ENCODE data around the gene CKS1B. TPM values are rescaled to one million over a fixed set of nuclear protein-coding genes. Genes with fewer than 3 reads are reported as not detected.
A peak's percentile ranks its signal among the peaks of the same experiment; 100 is the strongest.

CKS1B gene
- total and polyA plus RNA-seq, 4 donors: 32.4 to 57.9 (median 44.4) TPM

- peak overlapping the region in 2 of 3 donors; percentile 10 to 87 for H3K4me3 ChIP-seq (ENCODE audit: low read depth in 1 of 3, low read length in 3 of 3)
- H3K4me1 ChIP-seq (ENCODE audit: control insufficient read depth in 4 of 4, insufficient read depth in 4 of 4, low read length in 3 of 4): peaks cover 13 to 44% (median 31%) of the 10 kb centered on the region in 4 donors
- peak overlapping the region; percentile 43 to 92 for H3K9ac ChIP-seq (ENCODE audit: low read depth in 1 of 2, low read length in 2 of 2)
- H3K9me3 ChIP-seq (ENCODE audit: control insufficient read depth in 4 of 4, low read length in 3 of 4): no peaks in the 10 kb centered on the region
- H3K27me3 ChIP-seq (ENCODE audit: control insufficient read depth in 4 of 4, insufficient read depth in 4 of 4, low read length in 3 of 4): no peaks in the 10 kb centered on the region
- DNase-seq (ENCODE audit: low spot score): no peak
- WGBS: 56% methylated on average over 3 of the region's 3 CpGs
- TF ChIP-seq HNF4G (IDR thresholded peaks at IDR 0.05) (no peak), JUND (IDR thresholded peaks at IDR 0.05) (no peak), NR2F2 (IDR thresholded peaks at IDR 0.05) (no peak), FOXA1 (IDR thresholded peaks at IDR 0.05) (no peak), CTCF (IDR thresholded peaks at IDR 0.05; ENCODE audit: low read depth, low read length, missing input control) (no peak), ZBTB33 (IDR thresholded peaks at IDR 0.05) (no peak), ATF3 (IDR thresholded peaks at IDR 0.05) (no peak), MAX (IDR thresholded peaks at IDR 0.05) (no peak), HNF4A (conservative IDR thresholded peaks at IDR 0.05) (no peak), EGR1 (IDR thresholded peaks at IDR 0.05; ENCODE audit: low read depth in 2 of 2) (no peak), GABPA (IDR thresholded peaks at IDR 0.05 in 1 of 2, conservative IDR thresholded peaks at IDR 0.05 in 1 of 2) (no peak), RXRA (IDR thresholded peaks at IDR 0.05) (no peak), TAF1 (conservative IDR thresholded peaks at IDR 0.05) (no peak), SP1 (IDR thresholded peaks at IDR 0.05) (no peak)
- H3K36me3 ChIP-seq (ENCODE audit: control insufficient read depth in 4 of 4, insufficient read depth in 3 of 4, low read depth in 1 of 4, low read length in 3 of 4): peaks cover 4 to 13% (median 9%) of the 10 kb centered on the region in 4 donors
- H3K27ac ChIP-seq (ENCODE audit: low read depth in 1 of 2, low read length in 2 of 2): peak overlapping the region; percentile 89 to 99
Observed at GRCh38 chr1:154972213-154972516, 2.3 kb upstream of the CKS1B start.

- peaks cover 13 to 44% (median 31%) of the 10 kb centered on the region in 4 donors for H3K4me1 ChIP-seq (ENCODE audit: control insufficient read depth in 4 of 4, insufficient read depth in 4 of 4, low read length in 3 of 4)
- WGBS: 10% methylated on average over 18 of the region's 18 CpGs
- H3K9me3 ChIP-seq (ENCODE audit: control insufficient read depth in 4 of 4, low read length in 3 of 4): no peaks in the 10 kb centered on the region
- DNase-seq (ENCODE audit: low spot score): peak; percentile 59
- H3K36me3 ChIP-seq (ENCODE audit: control insufficient read depth in 4 of 4, insufficient read depth in 3 of 4, low read depth in 1 of 4, low read length in 3 of 4): peaks cover 0 to 7% (median 6%) of the 10 kb centered on the region in 4 donors
- no peaks in the 10 kb centered on the region for H3K27me3 ChIP-seq (ENCODE audit: control insufficient read depth in 4 of 4, insufficient read depth in 4 of 4, low read length in 3 of 4)
- peak overlapping the region; percentile 92 for H3K9ac ChIP-seq (ENCODE audit: low read depth in 1 of 2, low read length in 2 of 2)
- H3K27ac ChIP-seq (ENCODE audit: low read depth in 1 of 2, low read length in 2 of 2): peak overlapping the region; percentile 89 to 99
- peak overlapping the region; percentile 69 to 87 (median 71) for H3K4me3 ChIP-seq (ENCODE audit: low read depth in 1 of 3, low read length in 3 of 3)
- TF ChIP-seq HNF4G (IDR thresholded peaks at IDR 0.05) (no peak), CTCF (IDR thresholded peaks at IDR 0.05; ENCODE audit: low read depth, low read length, missing input control) (no peak), ATF3 (IDR thresholded peaks at IDR 0.05) (no peak), NR2F2 (IDR thresholded peaks at IDR 0.05) (no peak), REST (IDR thresholded peaks at IDR 0.05) (peak; percentile 92), GABPA (IDR thresholded peaks at IDR 0.05 in 1 of 2, conservative IDR thresholded peaks at IDR 0.05 in 1 of 2) (peak; percentile 49 to 83), RAD21 (IDR thresholded peaks at IDR 0.05) (peak; percentile 21 to 43), MAX (IDR thresholded peaks at IDR 0.05) (peak; percentile 94), YY1 (IDR thresholded peaks at IDR 0.05) (peak; percentile 97), FOXA2 (IDR thresholded peaks at IDR 0.05) (no peak), SP1 (IDR thresholded peaks at IDR 0.05) (peak; percentile 92), HNF4A (conservative IDR thresholded peaks at IDR 0.05) (peak; percentile 65 to 70), TAF1 (conservative IDR thresholded peaks at IDR 0.05) (peak; percentile 79), EGR1 (IDR thresholded peaks at IDR 0.05; ENCODE audit: low read depth in 2 of 2) (peak; percentile 79 to 94), JUND (IDR thresholded peaks at IDR 0.05) (peak in 1 of 2 donors; percentile 66), FOXA1 (IDR thresholded peaks at IDR 0.05) (no peak)
Observed at GRCh38 chr1:154972517-154973343, 1.8 kb upstream of the CKS1B start.
